ENCODE results near the gene SPATA45.

- TF ChIP-seq CTCF (IDR thresholded peaks at IDR 0.05), result no peak
- TF ChIP-seq EZH2 (IDR thresholded peaks at IDR 0.05; ENCODE audit: borderline replicate concordance, insufficient read depth, low read depth, low read length, poor library complexity, severe bottlenecking), result no peak
Observed at GRCh38 chr1:212785871-212786270, 61.6 kb downstream of the SPATA45 start.
